HepG2 (cell line): ENCODE measurements around the gene HLCS.

Experiments used
- ATF3 ChIP-seq: sonication (generic); formaldehyde crosslinking; IDR thresholded peaks from 2 replicates; pipeline ENCODE4 v1.4.0; 2020; ENCODE audit warnings: missing genetic modification reagents
- CHD2 ChIP-seq: IDR thresholded peaks from 2 replicates; pipeline ENCODE4 v1.6.1; 2011; ENCODE audit warnings: low read depth, low read length, improper control_type of control experiment
- CREB1 ChIP-seq, 2 experiments: fragments of 450-650 bp in 1 of 2; IDR thresholded peaks; 2 replicates each; pipeline ENCODE4 v1.6.1; 2016 to 2017; ENCODE audit warnings: control low read depth in 1 of 2, mild to moderate bottlenecking in 1 of 2, missing compliant biosample characterization in 1 of 2, missing genetic modification characterization in 1 of 2
- CTCF ChIP-seq: sonication (generic); formaldehyde crosslinking; IDR thresholded peaks from 2 replicates; pipeline ENCODE4 v1.5.0; 2020; ENCODE audit warnings: mild to moderate bottlenecking, missing genetic modification reagents, moderate library complexity
- DDIT3 ChIP-seq: sonication (generic); formaldehyde crosslinking; IDR thresholded peaks from 2 replicates; pipeline ENCODE4 v1.4.0; 2020; ENCODE audit warnings: mild to moderate bottlenecking, missing genetic modification reagents
- EZH2 ChIP-seq: conservative IDR thresholded peaks from 2 replicates; pipeline ENCODE4 v1.6.1; 2012; ENCODE audit warnings: mild to moderate bottlenecking, low read depth, low read length, moderate library complexity
- JUNB ChIP-seq: sonication (generic); formaldehyde crosslinking; IDR thresholded peaks from 2 replicates; pipeline ENCODE4 v1.8.0; 2022; ENCODE audit warnings: missing genetic modification reagents, mild to moderate bottlenecking, borderline replicate concordance
- JUND ChIP-seq: sonication (generic); formaldehyde crosslinking; IDR thresholded peaks from 2 replicates; pipeline ENCODE4 v1.8.0; 2022; ENCODE audit warnings: mild to moderate bottlenecking, missing genetic modification reagents
- RNF2 ChIP-seq: fragments of 450-650 bp; conservative IDR thresholded peaks from 2 replicates; pipeline ENCODE4 v1.6.1; 2016; ENCODE audit warnings: low read depth
- SALL1 ChIP-seq: sonication (generic); formaldehyde crosslinking; IDR thresholded peaks from 2 replicates; pipeline ENCODE4 v1.8.0; 2022; ENCODE audit warnings: mild to moderate bottlenecking, missing genetic modification reagents
- ZNF180 ChIP-seq: sonication (generic); formaldehyde crosslinking; IDR thresholded peaks from 2 replicates; pipeline ENCODE4 v1.4.0; 2020; ENCODE audit warnings: low read depth, missing genetic modification reagents, borderline replicate concordance

- TF ChIP-seq CHD2: no peak
- TF ChIP-seq CREB1 (IDR thresholded peaks at IDR 0.05): no peak
- no peak for TF ChIP-seq CREB1 (CRISPR knock-in tag; IDR thresholded peaks at IDR 0.05)
- TF ChIP-seq JUND (CRISPR knock-in tag): no peak
- no peak for TF ChIP-seq SALL1
- TF ChIP-seq DDIT3: no peak
- no peak for TF ChIP-seq RNF2
- TF ChIP-seq EZH2: no peak
- no peak for TF ChIP-seq ATF3 (CRISPR knock-in tag)
- TF ChIP-seq CTCF (CRISPR knock-in tag): no peak
- TF ChIP-seq ZNF180 (CRISPR knock-in tag): no peak
- no peak for TF ChIP-seq JUNB (CRISPR knock-in tag)
Measured at GRCh38 chr21:36908260-36908908, 58.1 kb downstream of the HLCS start.
